HEK293T (cell line): ENCODE measurements around the gene RCAN1.

Experiments used
- ARNT ChIP-seq: fragments of 450-650 bp; IDR thresholded peaks from 2 replicates; pipeline ENCODE4 v1.6.1; 2017; ENCODE audit warnings: mild to moderate bottlenecking
- BHLHE40 ChIP-seq: fragments of 450-650 bp; IDR thresholded peaks from 2 replicates; pipeline ENCODE4 v1.6.1; 2016; ENCODE audit warnings: mild to moderate bottlenecking, moderate library complexity, borderline replicate concordance
- CTBP1 ChIP-seq: fragments of 450-650 bp; IDR thresholded peaks from 2 replicates; pipeline ENCODE4 v1.6.1; 2016; ENCODE audit warnings: borderline replicate concordance
- ELF4 ChIP-seq: fragments of 450-650 bp; IDR thresholded peaks from 2 replicates; pipeline ENCODE4 v1.6.1; 2017; ENCODE audit warnings: antibody characterized with exemption
- FOXA1 ChIP-seq: fragments of 450-650 bp; IDR thresholded peaks from 2 replicates; pipeline ENCODE4 v1.6.1; 2016; ENCODE audit warnings: mild to moderate bottlenecking
- FOXK2 ChIP-seq: fragments of 450-650 bp; IDR thresholded peaks from 2 replicates; pipeline ENCODE4 v1.6.1; 2016; ENCODE audit warnings: mild to moderate bottlenecking
- FOXM1 ChIP-seq: fragments of 450-650 bp; IDR thresholded peaks from 2 replicates; pipeline ENCODE4 v1.6.1; 2017; ENCODE audit warnings: mild to moderate bottlenecking, borderline replicate concordance
- HDGF ChIP-seq: fragments of 450-650 bp; IDR thresholded peaks from 2 replicates; pipeline ENCODE4 v1.6.1; 2017; ENCODE audit warnings: antibody characterized with exemption, borderline replicate concordance
- SP1 ChIP-seq: fragments of 450-650 bp; IDR thresholded peaks from 2 replicates; pipeline ENCODE4 v1.6.1; 2017
- SUZ12 ChIP-seq: fragments of 450-650 bp; IDR thresholded peaks from 2 replicates; pipeline ENCODE4 v1.6.1; 2016; ENCODE audit warnings: mild to moderate bottlenecking
- TARDBP ChIP-seq: fragments of 450-650 bp; IDR thresholded peaks from 2 replicates; pipeline ENCODE4 v1.6.1; 2016
- TF ChIP-seq, protein P1 (sequence below): fragments of 450-650 bp; IDR thresholded peaks from 2 replicates; pipeline ENCODE4 v1.6.1; 2016

DNA sequence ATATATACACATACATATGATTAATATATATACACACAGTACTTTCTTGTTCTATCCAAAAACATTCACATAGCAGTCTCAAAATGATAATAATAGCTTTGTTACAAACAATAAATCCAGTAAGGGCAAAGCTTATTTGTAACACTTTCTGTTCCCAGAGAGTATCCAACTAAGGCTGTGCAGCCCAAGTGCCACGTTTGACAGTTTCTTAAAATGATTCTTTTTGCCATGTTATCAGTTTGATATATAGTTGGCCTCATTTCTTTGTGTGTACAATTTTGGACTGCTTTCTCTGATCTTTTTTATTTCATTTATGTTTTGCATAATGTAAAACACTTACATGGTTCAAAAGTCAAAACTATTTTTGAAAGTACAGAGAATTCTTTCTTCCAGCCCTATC, 114.7 kb downstream of the RCAN1 start:
- TF ChIP-seq FOXK2, result no peak
- no peak for TF ChIP-seq ARNT
- TF ChIP-seq, protein P1, sequence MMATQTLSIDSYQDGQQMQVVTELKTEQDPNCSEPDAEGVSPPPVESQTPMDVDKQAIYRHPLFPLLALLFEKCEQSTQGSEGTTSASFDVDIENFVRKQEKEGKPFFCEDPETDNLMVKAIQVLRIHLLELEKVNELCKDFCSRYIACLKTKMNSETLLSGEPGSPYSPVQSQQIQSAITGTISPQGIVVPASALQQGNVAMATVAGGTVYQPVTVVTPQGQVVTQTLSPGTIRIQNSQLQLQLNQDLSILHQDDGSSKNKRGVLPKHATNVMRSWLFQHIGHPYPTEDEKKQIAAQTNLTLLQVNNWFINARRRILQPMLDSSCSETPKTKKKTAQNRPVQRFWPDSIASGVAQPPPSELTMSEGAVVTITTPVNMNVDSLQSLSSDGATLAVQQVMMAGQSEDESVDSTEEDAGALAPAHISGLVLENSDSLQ, result no peak
- no peak for TF ChIP-seq TARDBP
- TF ChIP-seq SP1, result no peak
- no peak for TF ChIP-seq CTBP1
- no peak for TF ChIP-seq BHLHE40
- TF ChIP-seq HDGF, result no peak
- TF ChIP-seq ELF4, result no peak
- no peak for TF ChIP-seq SUZ12
- no peak for TF ChIP-seq FOXA1
- TF ChIP-seq FOXM1, result no peak
